Fibroblast of skin of left biceps (primary cell): Measurements from ENCODE around the gene L1TD1.
"Not testable (repeated sequence)": the region's sequence is repeated elsewhere in the genome, so short reads cannot be mapped to it uniquely, and the experiment has no call there.

Experiments
- DNase-seq, 2 experiments: peaks; one replicate each; pipeline ENCODE4 v3.0.0-alpha.2; 2013; ENCODE audit warnings: low read depth in 2 of 2

L1TD1 gene

GRCh38 chr1:62237950-62238374, 43.3 kb downstream of the L1TD1 start:
- no peak for DNase-seq

GRCh38 chr1:62238507-62238906, 43.9 kb downstream of the L1TD1 start:
- DNase-seq = no peak

- DNase-seq = not testable (repeated sequence)
Observed at GRCh38 chr1:62239652-62240403, 45.2 kb downstream of the L1TD1 start.

GRCh38 chr1:62240651-62241370, 46.2 kb downstream of the L1TD1 start:
- DNase-seq = no peak

GRCh38 chr1:62241371-62242131, 46.9 kb downstream of the L1TD1 start:
- no peak for DNase-seq

- not testable (repeated sequence) for DNase-seq
Observed at GRCh38 chr1:62244380-62244779, 49.7 kb downstream of the L1TD1 start.

GRCh38 chr1:62245201-62245600, 50.6 kb downstream of the L1TD1 start:
- no peak for DNase-seq

- DNase-seq = no peak
Observed at GRCh38 chr1:62247391-62248168, 52.9 kb downstream of the L1TD1 start.

GRCh38 chr1:62250126-62250726, 55.6 kb downstream of the L1TD1 start:
- DNase-seq = no peak

GRCh38 chr1:62259551-62259950, 64.9 kb downstream of the L1TD1 start:
- DNase-seq = no peak

GRCh38 chr1:62260688-62261087, 66.0 kb downstream of the L1TD1 start:
- no peak for DNase-seq
